WERI-Rb-1 (cell line): ENCODE measurements around the gene HLA-DOB.

Experiments used
- DNase-seq: peaks from one replicate; pipeline ENCODE4 v3.0.0-alpha.2; 2020
- H3K27ac ChIP-seq: fragments of 250-450 bp; sonication (Bioruptor Pico); 2 replicates; pipeline ENCODE4 v1.5.1; 2020; ENCODE audit warnings: mild to moderate bottlenecking, moderate library complexity
- H3K27me3 ChIP-seq: fragments of 250-450 bp; sonication (Bioruptor Pico); 2 replicates; pipeline ENCODE4 v1.5.1; 2021; ENCODE audit warnings: mild to moderate bottlenecking, low read depth, moderate library complexity; ENCODE audit not compliant: insufficient read depth, severe bottlenecking
- H3K36me3 ChIP-seq: fragments of 250-450 bp; sonication (Bioruptor Pico); 2 replicates; pipeline ENCODE4 v1.5.1; 2020; ENCODE audit warnings: mild to moderate bottlenecking, moderate library complexity
- H3K4me3 ChIP-seq: 2 replicates; pipeline ENCODE4 v1.5.1; 2011; ENCODE audit warnings: low read depth, mild to moderate bottlenecking, control low read depth, low read length
- H3K9me3 ChIP-seq: fragments of 250-450 bp; sonication (Bioruptor Pico); 2 replicates; pipeline ENCODE4 v1.5.1; 2021; ENCODE audit warnings: mild to moderate bottlenecking, moderate library complexity; ENCODE audit not compliant: severe bottlenecking
- TF ChIP-seq, protein P1 (sequence below): IDR thresholded peaks from 2 replicates; pipeline ENCODE4 v1.5.1; 2011; ENCODE audit warnings: low read depth, mild to moderate bottlenecking, control low read depth, inconsistent platforms, low read length

The HLA-DOB gene

DNA sequence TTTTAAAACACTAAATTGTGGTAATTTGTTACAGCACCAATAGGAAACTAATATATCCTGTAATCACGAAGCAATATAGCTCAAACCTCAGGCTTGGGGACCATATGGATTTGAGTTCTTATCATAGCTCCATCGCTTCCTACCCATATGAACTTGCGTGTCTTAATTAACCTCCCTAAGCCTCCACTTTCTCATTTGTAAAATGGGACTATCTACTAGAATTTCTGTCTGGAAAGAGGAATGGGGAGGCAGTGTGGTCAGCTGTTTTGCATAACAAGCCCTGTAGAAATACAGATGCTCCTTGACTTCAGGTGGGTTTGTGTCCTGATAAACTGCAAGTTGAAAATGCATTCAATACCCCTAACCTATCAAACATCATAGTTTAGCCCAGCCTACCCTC lies 17.1 kb downstream of the HLA-DOB start:
- H3K27me3 ChIP-seq = peaks cover 66% of the 10 kb centered on the region
- TF ChIP-seq, protein P1, sequence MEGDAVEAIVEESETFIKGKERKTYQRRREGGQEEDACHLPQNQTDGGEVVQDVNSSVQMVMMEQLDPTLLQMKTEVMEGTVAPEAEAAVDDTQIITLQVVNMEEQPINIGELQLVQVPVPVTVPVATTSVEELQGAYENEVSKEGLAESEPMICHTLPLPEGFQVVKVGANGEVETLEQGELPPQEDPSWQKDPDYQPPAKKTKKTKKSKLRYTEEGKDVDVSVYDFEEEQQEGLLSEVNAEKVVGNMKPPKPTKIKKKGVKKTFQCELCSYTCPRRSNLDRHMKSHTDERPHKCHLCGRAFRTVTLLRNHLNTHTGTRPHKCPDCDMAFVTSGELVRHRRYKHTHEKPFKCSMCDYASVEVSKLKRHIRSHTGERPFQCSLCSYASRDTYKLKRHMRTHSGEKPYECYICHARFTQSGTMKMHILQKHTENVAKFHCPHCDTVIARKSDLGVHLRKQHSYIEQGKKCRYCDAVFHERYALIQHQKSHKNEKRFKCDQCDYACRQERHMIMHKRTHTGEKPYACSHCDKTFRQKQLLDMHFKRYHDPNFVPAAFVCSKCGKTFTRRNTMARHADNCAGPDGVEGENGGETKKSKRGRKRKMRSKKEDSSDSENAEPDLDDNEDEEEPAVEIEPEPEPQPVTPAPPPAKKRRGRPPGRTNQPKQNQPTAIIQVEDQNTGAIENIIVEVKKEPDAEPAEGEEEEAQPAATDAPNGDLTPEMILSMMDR = no peak
- no peaks in the 10 kb centered on the region for H3K36me3 ChIP-seq
- DNase-seq = no peak
- H3K9me3 ChIP-seq = peaks cover 2% of the 10 kb centered on the region
- H3K4me3 ChIP-seq = no peak overlapping the region
- H3K27ac ChIP-seq = no peak overlapping the region

DNA sequence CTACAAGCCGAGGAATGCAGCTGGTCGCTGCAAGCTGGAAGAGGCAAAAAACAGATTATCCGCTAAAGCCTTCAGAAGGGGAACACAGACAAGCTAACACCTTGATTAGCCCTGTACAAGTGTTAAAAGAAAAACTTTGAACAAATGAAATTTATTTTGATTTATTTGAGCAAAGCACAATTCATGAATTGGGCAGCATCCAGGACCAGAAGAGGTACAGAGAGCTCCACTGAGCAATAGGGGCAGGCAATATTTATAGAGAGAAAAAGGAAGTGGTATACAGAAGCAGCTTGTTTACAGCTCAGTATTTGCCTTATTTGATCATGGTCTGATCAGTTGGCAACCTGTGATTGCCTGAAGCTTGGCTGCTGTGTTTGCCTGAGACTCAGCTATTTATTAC lies 17.6 kb downstream of the HLA-DOB start:
- no peaks in the 10 kb centered on the region for H3K36me3 ChIP-seq
- H3K27me3 ChIP-seq = peaks cover 71% of the 10 kb centered on the region
- no peak overlapping the region for H3K4me3 ChIP-seq
- TF ChIP-seq, protein P1 = no peak
- peaks cover 2% of the 10 kb centered on the region for H3K9me3 ChIP-seq
- DNase-seq = no peak
- H3K27ac ChIP-seq = no peak overlapping the region

DNA sequence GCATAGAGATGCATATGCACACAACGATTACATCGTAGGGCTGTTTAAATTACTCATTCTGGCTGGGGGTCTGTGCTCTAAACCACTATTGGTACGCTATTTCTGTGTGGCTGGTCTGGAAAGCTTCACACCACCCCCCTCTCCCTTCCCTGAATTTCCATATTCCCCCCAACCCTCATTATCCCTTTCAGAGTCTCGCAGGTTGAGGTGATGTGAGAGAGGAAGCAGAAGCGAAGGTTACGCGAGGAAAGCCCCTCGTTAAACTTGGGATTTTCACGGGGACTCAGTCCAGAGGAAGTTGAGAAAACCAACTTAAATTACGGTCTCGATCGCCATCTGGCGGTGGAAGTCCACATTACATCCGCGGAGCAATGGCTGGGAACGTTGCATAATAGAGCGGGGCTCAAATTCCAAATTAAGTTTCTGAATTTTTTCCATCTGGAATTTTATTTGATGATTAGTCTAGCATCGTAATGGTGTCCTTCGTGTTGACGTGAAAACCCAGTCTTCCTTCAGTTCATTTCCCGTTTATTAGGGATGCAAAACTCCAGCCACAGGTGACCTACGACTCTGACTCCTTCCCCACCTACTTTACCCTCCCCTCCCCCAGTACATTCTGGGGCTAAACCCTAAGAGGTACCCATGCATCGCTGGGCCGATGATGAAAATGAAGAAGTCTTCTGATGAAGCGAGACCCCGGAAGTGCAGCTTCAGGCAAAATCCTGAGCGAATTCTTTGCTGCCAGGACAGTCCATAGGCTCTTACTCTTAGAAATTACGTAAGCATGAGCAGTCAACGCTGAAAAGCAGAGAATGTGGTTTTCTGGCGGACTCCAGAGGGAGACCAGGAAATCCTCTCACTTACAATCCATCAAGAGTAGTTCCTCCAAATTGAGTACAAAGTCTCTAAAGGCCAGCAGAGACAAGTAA lies 19.7 kb downstream of the HLA-DOB start:
- peak; percentile 72 for DNase-seq
- Histone ChIP-seq H3K27ac (no peak overlapping the region), H3K36me3 (no peaks in the 10 kb centered on the region), H3K4me3 (no peak overlapping the region), H3K27me3 (peaks cover 74% of the 10 kb centered on the region), H3K9me3 (peaks cover 2% of the 10 kb centered on the region)
- TF ChIP-seq, protein P1 = peak; percentile 87

DNA sequence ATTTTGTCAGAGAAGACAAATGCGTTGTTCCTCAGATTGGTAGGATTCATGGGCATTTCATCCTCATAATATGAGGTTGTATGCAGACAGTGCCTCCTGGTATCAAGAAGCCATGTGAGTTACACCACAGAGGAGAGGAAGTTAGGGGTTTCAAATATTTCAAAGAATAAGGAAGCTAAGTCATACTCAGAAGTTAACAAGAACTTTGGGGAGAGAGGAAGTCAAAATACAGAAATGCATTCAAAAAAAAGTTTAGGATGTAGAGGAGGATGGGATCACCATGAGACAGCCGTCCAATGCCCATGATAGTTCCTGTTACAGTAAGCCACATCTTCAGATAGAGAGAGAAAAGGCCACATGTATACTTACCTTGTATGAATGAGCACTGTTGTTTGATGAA lies 22.3 kb downstream of the HLA-DOB start:
- H3K4me3 ChIP-seq = no peak overlapping the region
- H3K9me3 ChIP-seq = peaks cover 2% of the 10 kb centered on the region
- TF ChIP-seq, protein P1 = no peak
- no peak for DNase-seq
- H3K27ac ChIP-seq = no peak overlapping the region
- peaks cover 89% of the 10 kb centered on the region for H3K27me3 ChIP-seq
- H3K36me3 ChIP-seq = no peaks in the 10 kb centered on the region

DNA sequence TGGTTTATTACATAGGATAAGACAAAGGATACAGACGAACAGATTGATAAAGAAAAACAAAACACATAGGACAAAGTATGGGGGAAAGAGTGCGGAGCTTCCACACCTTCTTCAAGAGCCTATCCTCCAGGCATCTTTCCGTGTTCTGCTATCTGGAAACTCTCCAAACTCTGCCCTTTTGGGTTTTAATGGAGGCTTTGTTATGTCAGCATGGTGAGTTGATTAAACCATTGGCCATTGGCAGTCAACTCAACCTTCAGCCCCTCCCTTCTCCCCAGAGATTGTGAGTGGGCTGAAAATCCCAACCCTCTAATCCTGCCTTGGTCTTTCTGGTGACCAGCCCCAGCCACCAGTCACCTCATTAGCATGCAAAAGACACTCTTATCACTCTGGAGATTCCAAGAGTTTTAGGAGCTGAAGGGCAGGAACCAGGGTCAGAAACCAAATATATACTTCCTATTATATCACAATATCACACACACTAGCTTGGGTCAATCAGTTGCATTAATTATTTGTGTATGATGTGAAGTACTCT lies 23.8 kb downstream of the HLA-DOB start:
- Histone ChIP-seq H3K27me3 (peaks cover 91% of the 10 kb centered on the region), H3K36me3 (no peaks in the 10 kb centered on the region), H3K4me3 (no peak overlapping the region), H3K27ac (no peak overlapping the region), H3K9me3 (no peaks in the 10 kb centered on the region)
- DNase-seq = no peak
- TF ChIP-seq, protein P1 = no peak
